Keratinocyte (primary cell): ENCODE results near the gene NME8.

Experiments
- EZH2 ChIP-seq: IDR thresholded peaks from one replicate; pipeline ENCODE4 v1.6.1; 2012; ENCODE audit warnings: inconsistent platforms, mild to moderate bottlenecking, low read length, moderate library complexity
- TF ChIP-seq, protein P1 (sequence below), 3 experiments: IDR thresholded peaks in 1 of 3; conservative IDR thresholded peaks in 1 of 3; optimal IDR thresholded peaks in 1 of 3; 2 replicates in 2 of 3; 3 replicates in 1 of 3; pipeline versions ENCODE3 to v1.5.1; 2011; ENCODE audit warnings: low read length in 3 of 3, mild to moderate bottlenecking in 3 of 3, moderate library complexity in 2 of 3, control low read depth in 1 of 3, inconsistent platforms in 1 of 3; ENCODE audit not compliant: insufficient read depth in 2 of 3; ENCODE audit errors: extremely low read depth in 1 of 3

DNA sequence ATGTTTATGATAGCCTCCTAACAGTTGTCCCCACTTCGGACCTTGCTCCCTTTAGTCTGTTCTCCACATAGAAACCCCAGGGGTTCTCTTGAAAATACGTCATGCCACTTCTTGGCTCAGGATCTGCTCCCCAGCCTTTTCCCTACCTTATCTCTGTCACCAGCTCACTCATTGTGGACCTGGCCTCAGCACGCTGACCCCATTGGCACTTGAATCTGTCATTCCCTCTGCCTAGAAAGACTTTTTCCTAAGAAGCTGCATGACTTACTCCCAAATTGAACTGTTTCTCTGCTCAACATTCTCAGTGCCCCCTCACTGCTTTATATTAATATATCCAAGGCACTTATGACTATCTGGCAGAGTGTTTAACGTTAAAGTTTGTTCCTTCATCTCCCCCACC, 80.5 kb downstream of the NME8 start:
- TF ChIP-seq EZH2, result no peak
- TF ChIP-seq, protein P1, sequence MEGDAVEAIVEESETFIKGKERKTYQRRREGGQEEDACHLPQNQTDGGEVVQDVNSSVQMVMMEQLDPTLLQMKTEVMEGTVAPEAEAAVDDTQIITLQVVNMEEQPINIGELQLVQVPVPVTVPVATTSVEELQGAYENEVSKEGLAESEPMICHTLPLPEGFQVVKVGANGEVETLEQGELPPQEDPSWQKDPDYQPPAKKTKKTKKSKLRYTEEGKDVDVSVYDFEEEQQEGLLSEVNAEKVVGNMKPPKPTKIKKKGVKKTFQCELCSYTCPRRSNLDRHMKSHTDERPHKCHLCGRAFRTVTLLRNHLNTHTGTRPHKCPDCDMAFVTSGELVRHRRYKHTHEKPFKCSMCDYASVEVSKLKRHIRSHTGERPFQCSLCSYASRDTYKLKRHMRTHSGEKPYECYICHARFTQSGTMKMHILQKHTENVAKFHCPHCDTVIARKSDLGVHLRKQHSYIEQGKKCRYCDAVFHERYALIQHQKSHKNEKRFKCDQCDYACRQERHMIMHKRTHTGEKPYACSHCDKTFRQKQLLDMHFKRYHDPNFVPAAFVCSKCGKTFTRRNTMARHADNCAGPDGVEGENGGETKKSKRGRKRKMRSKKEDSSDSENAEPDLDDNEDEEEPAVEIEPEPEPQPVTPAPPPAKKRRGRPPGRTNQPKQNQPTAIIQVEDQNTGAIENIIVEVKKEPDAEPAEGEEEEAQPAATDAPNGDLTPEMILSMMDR (optimal IDR thresholded peaks at IDR 0.05 in 1 of 3, IDR thresholded peaks at IDR 0.05 in 1 of 3, conservative IDR thresholded peaks at IDR 0.05 in 1 of 3; ENCODE audit: extremely low read depth in 1 of 3, insufficient read depth in 2 of 3, low read length in 3 of 3), result no peak
